OCI-LY7 (cell line): ENCODE data around the gene IQSEC1. TPM values are rescaled to one million over a fixed set of nuclear protein-coding genes. Genes with fewer than 3 reads are reported as not detected.

Experiments
- BruUV-seq: library from RNA; stranded (reverse); fragments of 400-500 nt; replicated peaks from 2 replicates; lab custom pipeline; 2021; lab: Mats Ljungman, UMichigan
- CTCF ChIA-PET: fragments of 300-600 bp; sonication (Branson Sonifier 250); formaldehyde crosslinking; loops from one replicate; lab custom pipeline; 2022; ENCODE audit warnings: antibody characterized with exemption; ENCODE audit not compliant: unreplicated experiment; lab: Charles Lee
- POLR2A ChIA-PET: fragments of 300-600 bp; sonication (Branson Sonifier 250); formaldehyde crosslinking; loops from one replicate; lab custom pipeline; 2022; ENCODE audit warnings: antibody characterized with exemption; lab: Charles Lee
- DNase-seq: peaks from one replicate; pipeline ENCODE4 v3.0.0-alpha.2; 2015; ENCODE audit warnings: low spot score
- H2AFZ ChIP-seq: fragments of 200-600 bp; sonication (generic), shearing (Covaris generic); 2 replicates; pipeline ENCODE4 v1.6.1; 2014; ENCODE audit warnings: mild to moderate bottlenecking, antibody characterized with exemption, low read length, moderate library complexity
- H3K27ac ChIP-seq: fragments of 200-600 bp; sonication (generic); 2 replicates; pipeline ENCODE4 v1.5.1; 2014; ENCODE audit warnings: mixed run types, low read depth, mild to moderate bottlenecking, moderate library complexity, low read length, inconsistent platforms; ENCODE audit not compliant: poor library complexity, severe bottlenecking
- H3K36me3 ChIP-seq: fragments of 200-600 bp; sonication (generic); 2 replicates; pipeline ENCODE4 v1.6.1; 2014; ENCODE audit warnings: mild to moderate bottlenecking, antibody characterized with exemption, low read length, moderate library complexity, mixed read lengths; ENCODE audit not compliant: insufficient read depth
- H3K4me1 ChIP-seq: fragments of 200-600 bp; sonication (generic); 2 replicates; pipeline ENCODE4 v1.5.1; 2014; ENCODE audit warnings: mild to moderate bottlenecking, low read length; ENCODE audit not compliant: insufficient read depth, poor library complexity, severe bottlenecking
- H3K4me2 ChIP-seq: fragments of 200-600 bp; sonication (generic); 2 replicates; pipeline ENCODE4 v1.6.1; 2014; ENCODE audit warnings: mild to moderate bottlenecking, low read length
- H3K4me3 ChIP-seq: fragments of 200-600 bp; sonication (generic); 2 replicates; pipeline ENCODE4 v1.5.1; 2014; ENCODE audit warnings: mild to moderate bottlenecking, low read depth, low read length; ENCODE audit not compliant: poor library complexity, severe bottlenecking
- H3K79me2 ChIP-seq: fragments of 200-600 bp; sonication (generic); 2 replicates; pipeline ENCODE4 v1.6.1; 2016; ENCODE audit warnings: low read depth, mild to moderate bottlenecking, low read length, moderate library complexity, mixed read lengths; ENCODE audit not compliant: insufficient read depth
- H3K9me2 ChIP-seq: fragments of 200-600 bp; sonication (generic); 2 replicates; pipeline ENCODE4 v1.6.1; 2016; ENCODE audit warnings: mild to moderate bottlenecking, low read length, mixed read lengths; ENCODE audit not compliant: insufficient read depth
- H3K9me3 ChIP-seq: fragments of 200-600 bp; sonication (generic); 2 replicates; pipeline ENCODE4 v1.6.1; 2014; ENCODE audit warnings: mild to moderate bottlenecking, mixed run types, low read length, mixed read lengths
- H4K20me1 ChIP-seq: fragments of 200-600 bp; sonication (generic); 2 replicates; pipeline ENCODE4 v1.6.1; 2014; ENCODE audit warnings: mild to moderate bottlenecking, antibody characterized with exemption, low read length, moderate library complexity, mixed read lengths; ENCODE audit not compliant: insufficient read depth
- EZH2phosphoT487 ChIP-seq: fragments of 200-600 bp; sonication (generic); IDR thresholded peaks from 2 replicates; pipeline ENCODE4 v1.6.1; 2018; ENCODE audit warnings: low read depth, borderline replicate concordance, mild to moderate bottlenecking, mixed run types, antibody characterized with exemption, low read length, moderate library complexity, mixed read lengths
- intact Hi-C: fragments of 100-400 bp; cut with micrococcal nuclease; formaldehyde crosslinking; loops from one replicate; pipeline ENCODE4 v1.10.0; 2022; ENCODE audit not compliant: unreplicated experiment
- total RNA-seq, 2 experiments: library from RNA; depleted of rRNA in 1 of 2; stranded (reverse); fragments of >200 nt in 1 of 2; shearing (Covaris generic) in 1 of 2; gene quantifications; 2 replicates each; pipeline ENCODE4 v1.2.3, GENCODE V29; 2014 to 2022
- TF ChIP-seq, protein P1 (sequence below): fragments of 200-600 bp; sonication (generic); conservative IDR thresholded peaks from 2 replicates; pipeline ENCODE4 v1.5.1; 2014; ENCODE audit warnings: mild to moderate bottlenecking, antibody characterized with exemption, low read length, moderate library complexity, mixed read lengths

IQSEC1 gene
- total RNA-seq, 2 experiments from 2014 or later: 25.2 to 70.1 TPM

GRCh38 chr3:12935023-12935860 is 138.0 kb downstream of the IQSEC1 start:
- H2AFZ ChIP-seq: no peak overlapping the region
- no peak overlapping the region for H3K4me2 ChIP-seq
- TF ChIP-seq, protein P1, sequence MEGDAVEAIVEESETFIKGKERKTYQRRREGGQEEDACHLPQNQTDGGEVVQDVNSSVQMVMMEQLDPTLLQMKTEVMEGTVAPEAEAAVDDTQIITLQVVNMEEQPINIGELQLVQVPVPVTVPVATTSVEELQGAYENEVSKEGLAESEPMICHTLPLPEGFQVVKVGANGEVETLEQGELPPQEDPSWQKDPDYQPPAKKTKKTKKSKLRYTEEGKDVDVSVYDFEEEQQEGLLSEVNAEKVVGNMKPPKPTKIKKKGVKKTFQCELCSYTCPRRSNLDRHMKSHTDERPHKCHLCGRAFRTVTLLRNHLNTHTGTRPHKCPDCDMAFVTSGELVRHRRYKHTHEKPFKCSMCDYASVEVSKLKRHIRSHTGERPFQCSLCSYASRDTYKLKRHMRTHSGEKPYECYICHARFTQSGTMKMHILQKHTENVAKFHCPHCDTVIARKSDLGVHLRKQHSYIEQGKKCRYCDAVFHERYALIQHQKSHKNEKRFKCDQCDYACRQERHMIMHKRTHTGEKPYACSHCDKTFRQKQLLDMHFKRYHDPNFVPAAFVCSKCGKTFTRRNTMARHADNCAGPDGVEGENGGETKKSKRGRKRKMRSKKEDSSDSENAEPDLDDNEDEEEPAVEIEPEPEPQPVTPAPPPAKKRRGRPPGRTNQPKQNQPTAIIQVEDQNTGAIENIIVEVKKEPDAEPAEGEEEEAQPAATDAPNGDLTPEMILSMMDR: no peak
- no peak for TF ChIP-seq EZH2phosphoT487
- H3K79me2 ChIP-seq: no peaks in the 10 kb centered on the region
- no peak overlapping the region for H3K4me3 ChIP-seq
- H3K9me3 ChIP-seq: no peaks in the 10 kb centered on the region
- BruUV-seq: no TSS peak
- CTCF ChIA-PET: no interaction called here
- DNase-seq: no peak
- no peaks in the 10 kb centered on the region for H4K20me1 ChIP-seq
- no peaks in the 10 kb centered on the region for H3K4me1 ChIP-seq
- POLR2A ChIA-PET: interaction anchor here (0.6 kb wide), 1 partner anchor 47 kb away, joined by 5 read pairs; no protein-coding TSS in a partner anchor
- peaks cover 47% of the 10 kb centered on the region for H3K36me3 ChIP-seq
- intact Hi-C loops: no loop called here
- H3K9me2 ChIP-seq: no peaks in the 10 kb centered on the region
- H3K27ac ChIP-seq: no peak overlapping the region

DNA sequence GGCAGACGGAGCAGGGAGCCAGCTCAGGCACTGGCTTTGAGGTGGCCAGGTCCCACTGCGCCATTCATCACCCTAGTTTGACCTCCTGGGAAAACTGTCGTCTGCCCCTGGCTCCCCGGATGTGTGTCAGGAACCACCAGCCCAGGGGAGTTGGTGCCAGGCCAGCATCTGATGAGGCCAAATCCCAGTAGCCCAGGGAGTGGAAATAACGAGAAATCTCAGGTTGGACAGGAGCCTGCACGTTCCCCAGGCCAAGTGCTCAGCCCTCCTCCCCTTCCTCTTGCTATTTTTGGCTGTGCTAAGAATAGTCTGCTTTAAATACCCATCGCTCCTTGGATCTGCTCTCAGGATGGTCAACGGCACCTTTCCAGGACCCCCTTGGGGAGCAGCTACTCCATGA is 138.8 kb downstream of the IQSEC1 start:
- no TSS peak for BruUV-seq
- peaks cover 47% of the 10 kb centered on the region for H3K36me3 ChIP-seq
- no peak overlapping the region for H2AFZ ChIP-seq
- no peaks in the 10 kb centered on the region for H3K9me3 ChIP-seq
- POLR2A ChIA-PET: no interaction called here
- no peaks in the 10 kb centered on the region for H4K20me1 ChIP-seq
- no peaks in the 10 kb centered on the region for H3K4me1 ChIP-seq
- no peaks in the 10 kb centered on the region for H3K79me2 ChIP-seq
- H3K27ac ChIP-seq: no peak overlapping the region
- CTCF ChIA-PET: interaction anchor here (0.7 kb wide), 1 partner anchor 1916 kb away, joined by 3 read pairs; no protein-coding TSS in a partner anchor
- no peak for DNase-seq
- no peak overlapping the region for H3K4me2 ChIP-seq
- no peak overlapping the region for H3K4me3 ChIP-seq
- intact Hi-C loops: no loop called here
- TF ChIP-seq, protein P1: no peak
- no peak for TF ChIP-seq EZH2phosphoT487
- H3K9me2 ChIP-seq: no peaks in the 10 kb centered on the region

DNA sequence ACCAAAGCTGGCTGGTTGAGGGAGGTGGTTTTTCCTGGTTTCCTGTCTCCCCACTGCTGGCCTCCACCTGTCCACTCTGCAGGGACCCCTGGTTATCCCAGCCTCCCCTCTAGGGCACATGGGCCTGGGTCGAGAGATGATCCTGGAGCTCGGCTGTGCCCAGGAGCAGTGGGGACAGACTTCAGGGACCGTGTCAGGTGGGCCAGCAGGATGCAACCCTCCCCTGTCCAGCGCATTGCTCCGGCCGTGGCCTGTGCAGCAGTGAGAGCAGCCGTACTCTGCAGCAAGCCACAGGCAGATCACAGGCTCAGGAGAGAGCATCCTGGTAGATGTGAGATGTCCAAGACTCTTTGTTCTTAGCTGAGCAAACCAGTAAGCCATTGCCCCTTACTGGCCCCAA is 139.3 kb downstream of the IQSEC1 start:
- Histone ChIP-seq H3K27ac (no peak overlapping the region), H3K4me3 (no peak overlapping the region), H2AFZ (no peak overlapping the region), H3K9me2 (no peaks in the 10 kb centered on the region), H3K4me1 (no peaks in the 10 kb centered on the region), H3K4me2 (no peak overlapping the region), H3K79me2 (no peaks in the 10 kb centered on the region), H4K20me1 (no peaks in the 10 kb centered on the region), H3K9me3 (no peaks in the 10 kb centered on the region), H3K36me3 (peaks cover 42% of the 10 kb centered on the region)
- TF ChIP-seq EZH2phosphoT487: no peak
- TF ChIP-seq, protein P1: no peak
- CTCF ChIA-PET: interaction anchor here (0.7 kb wide), 1 partner anchor 1916 kb away, joined by 3 read pairs; no protein-coding TSS in a partner anchor
- no TSS peak for BruUV-seq
- no peak for DNase-seq
- intact Hi-C loops: no loop called here
- POLR2A ChIA-PET: no interaction called here
